ENCODE measurements around the gene HECTD1.
"Not testable (repeated sequence)": the region's sequence is repeated elsewhere in the genome, so short reads cannot be mapped to it uniquely, and the experiment has no call there.

Gene HECTD1

GRCh38 chr14:31139301-31139847 lies 68.2 kb downstream of the HECTD1 start:
- DNase-seq = no peak

- DNase-seq = no peak
Observed at GRCh38 chr14:31138301-31138700, 69.3 kb downstream of the HECTD1 start.

GRCh38 chr14:31137214-31137889 lies 70.2 kb downstream of the HECTD1 start:
- DNase-seq = no peak

- DNase-seq = no peak
Observed at GRCh38 chr14:31133133-31133532, 74.5 kb downstream of the HECTD1 start.

GRCh38 chr14:31128601-31129526 lies 78.7 kb downstream of the HECTD1 start:
- no peak for DNase-seq

- DNase-seq = no peak
Observed at GRCh38 chr14:31127690-31128089, 79.9 kb downstream of the HECTD1 start.

- no peak for DNase-seq
Observed at GRCh38 chr14:31126680-31127079, 80.9 kb downstream of the HECTD1 start.

GRCh38 chr14:31125231-31125630 lies 82.4 kb downstream of the HECTD1 start:
- DNase-seq = no peak

GRCh38 chr14:31124197-31124596 lies 83.4 kb downstream of the HECTD1 start:
- DNase-seq = no peak

GRCh38 chr14:31122921-31123320 lies 84.7 kb downstream of the HECTD1 start:
- no peak for DNase-seq

- no peak for DNase-seq
Observed at GRCh38 chr14:31122098-31122611, 85.4 kb downstream of the HECTD1 start.

- DNase-seq = no peak
Observed at GRCh38 chr14:31118892-31119291, 88.7 kb downstream of the HECTD1 start.

- DNase-seq = no peak
Observed at GRCh38 chr14:31113794-31114193, 93.8 kb downstream of the HECTD1 start.

- no peak for DNase-seq
Observed at GRCh38 chr14:31110872-31111271, 96.7 kb downstream of the HECTD1 start.

- no peak for DNase-seq
Observed at GRCh38 chr14:31109257-31109656, 98.3 kb downstream of the HECTD1 start.

GRCh38 chr14:31106768-31107167 lies 100.8 kb downstream of the HECTD1 start:
- DNase-seq = no peak

- DNase-seq = no peak
Observed at GRCh38 chr14:31097081-31097480, 110.5 kb downstream of the HECTD1 start.

GRCh38 chr14:31096255-31096654 lies 111.3 kb downstream of the HECTD1 start:
- DNase-seq = no peak

- DNase-seq = not testable (repeated sequence)
Observed at GRCh38 chr14:31095817-31096216, 111.8 kb downstream of the HECTD1 start.

- not testable (repeated sequence) for DNase-seq
Observed at GRCh38 chr14:31093884-31094839, 113.4 kb downstream of the HECTD1 start.

- DNase-seq = no peak
Observed at GRCh38 chr14:31092160-31092708, 115.4 kb downstream of the HECTD1 start.
